ENCODE measurements around the gene MSI2.

DNA sequence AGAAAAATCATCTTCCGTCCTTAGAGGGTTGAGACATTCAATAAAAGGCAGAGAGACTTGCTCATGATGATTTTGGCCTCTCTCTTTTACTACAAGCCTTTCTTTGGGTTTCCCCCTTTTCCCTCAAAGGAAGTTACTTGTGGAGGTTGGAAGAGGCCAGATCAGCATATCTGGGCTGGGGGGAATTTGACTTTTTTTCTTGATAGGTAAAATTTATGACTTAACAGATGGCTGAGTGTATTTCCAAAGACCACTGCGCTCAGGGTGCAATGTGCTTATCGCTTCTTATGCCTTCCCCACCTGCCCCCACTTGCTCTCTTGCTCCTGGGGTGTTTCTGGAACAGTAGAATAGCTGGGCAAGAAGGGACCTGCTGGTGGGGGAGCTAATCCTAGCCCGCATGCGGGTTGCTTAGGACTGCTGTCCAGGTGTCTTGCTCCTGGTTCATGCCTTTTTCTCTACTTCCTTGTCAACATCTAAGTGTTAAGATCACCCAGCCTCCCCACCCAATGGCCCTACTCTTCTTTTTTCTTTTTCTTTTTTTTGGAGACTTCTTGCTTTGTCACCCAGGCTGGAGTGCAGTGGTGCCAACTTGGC, 131.9 kb downstream of the MSI2 start:
- TF ChIP-seq, protein P1, sequence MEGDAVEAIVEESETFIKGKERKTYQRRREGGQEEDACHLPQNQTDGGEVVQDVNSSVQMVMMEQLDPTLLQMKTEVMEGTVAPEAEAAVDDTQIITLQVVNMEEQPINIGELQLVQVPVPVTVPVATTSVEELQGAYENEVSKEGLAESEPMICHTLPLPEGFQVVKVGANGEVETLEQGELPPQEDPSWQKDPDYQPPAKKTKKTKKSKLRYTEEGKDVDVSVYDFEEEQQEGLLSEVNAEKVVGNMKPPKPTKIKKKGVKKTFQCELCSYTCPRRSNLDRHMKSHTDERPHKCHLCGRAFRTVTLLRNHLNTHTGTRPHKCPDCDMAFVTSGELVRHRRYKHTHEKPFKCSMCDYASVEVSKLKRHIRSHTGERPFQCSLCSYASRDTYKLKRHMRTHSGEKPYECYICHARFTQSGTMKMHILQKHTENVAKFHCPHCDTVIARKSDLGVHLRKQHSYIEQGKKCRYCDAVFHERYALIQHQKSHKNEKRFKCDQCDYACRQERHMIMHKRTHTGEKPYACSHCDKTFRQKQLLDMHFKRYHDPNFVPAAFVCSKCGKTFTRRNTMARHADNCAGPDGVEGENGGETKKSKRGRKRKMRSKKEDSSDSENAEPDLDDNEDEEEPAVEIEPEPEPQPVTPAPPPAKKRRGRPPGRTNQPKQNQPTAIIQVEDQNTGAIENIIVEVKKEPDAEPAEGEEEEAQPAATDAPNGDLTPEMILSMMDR (IDR thresholded peaks at IDR 0.05), result no peak
- no peak for TF ChIP-seq POLR2A (IDR thresholded peaks at IDR 0.05)
